Endothelial cell (in vitro differentiated cells): ENCODE results near the gene CHRNG. TPM values are rescaled to one million over a fixed set of nuclear protein-coding genes. Genes with fewer than 3 reads are reported as not detected.

Experiments
- DNase-seq: peaks from one replicate; pipeline ENCODE4 v3.0.0; 2021; ENCODE audit warnings: low spot score
- H3K27ac Mint-ChIP-seq: one replicate; pipeline ENCODE4 v1.8.0; 2021; ENCODE audit warnings: mixed read lengths, inconsistent platforms; ENCODE audit not compliant: unreplicated experiment
- H3K27me3 Mint-ChIP-seq: one replicate; pipeline ENCODE4 v1.8.0; 2021; ENCODE audit warnings: mild to moderate bottlenecking, moderate library complexity, mixed read lengths, inconsistent platforms; ENCODE audit not compliant: unreplicated experiment
- H3K36me3 Mint-ChIP-seq: one replicate; pipeline ENCODE4 v1.8.0; 2021; ENCODE audit warnings: mild to moderate bottlenecking, low read depth, mixed read lengths, inconsistent platforms; ENCODE audit not compliant: unreplicated experiment
- H3K4me1 Mint-ChIP-seq: one replicate; pipeline ENCODE4 v1.8.0; 2021; ENCODE audit warnings: mild to moderate bottlenecking, mixed read lengths, inconsistent platforms; ENCODE audit not compliant: unreplicated experiment
- H3K4me3 Mint-ChIP-seq: one replicate; pipeline ENCODE4 v1.8.0; 2021; ENCODE audit warnings: mild to moderate bottlenecking, mixed read lengths, inconsistent platforms; ENCODE audit not compliant: unreplicated experiment
- H3K9me3 Mint-ChIP-seq: one replicate; pipeline ENCODE4 v1.8.0; 2021; ENCODE audit warnings: mixed read lengths, inconsistent platforms; ENCODE audit not compliant: unreplicated experiment
- CTCF ChIP-seq: fragments of 200-600 bp; sonication (generic); IDR thresholded peaks from one replicate; pipeline ENCODE4 v1.5.0; 2021; ENCODE audit warnings: antibody characterized with exemption; ENCODE audit not compliant: unreplicated experiment
- total RNA-seq: library from RNA; stranded (reverse); fragmentation: NEBNext Ultra II Directional; extraction: Animal tissue kit (Norgen Biotek cat#: 25700); gene quantifications from one replicate; pipeline ENCODE4 v1.2.1, GENCODE V29; 2021; ENCODE audit not compliant: unreplicated experiment

The CHRNG gene
- total RNA-seq, 1 donor from 2014 or later: not detected

DNA sequence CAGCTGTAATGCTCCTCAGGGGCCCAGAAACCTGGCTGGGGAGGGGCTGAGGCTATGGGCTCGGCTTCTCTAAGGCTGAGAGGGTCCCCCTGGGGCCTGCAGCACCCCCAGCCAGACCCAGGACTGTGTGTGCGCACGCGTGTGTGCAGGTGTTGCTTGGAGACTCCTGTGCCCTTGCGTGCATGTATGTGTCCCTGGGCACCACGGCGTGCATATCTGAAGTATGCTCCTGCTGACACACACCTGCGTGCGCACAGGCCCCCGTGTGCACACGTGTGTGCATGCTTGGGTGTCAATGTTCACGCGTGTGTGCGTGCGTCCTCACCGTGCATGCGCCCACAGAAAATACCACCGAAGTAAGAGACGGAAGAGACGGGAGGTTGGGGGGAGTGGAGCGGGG, 37.0 kb upstream of the CHRNG start:
- H3K27ac Mint-ChIP-seq: no peak overlapping the region
- peak overlapping the region; percentile 67 for H3K4me3 Mint-ChIP-seq
- H3K36me3 Mint-ChIP-seq: no peaks in the 10 kb centered on the region
- H3K4me1 Mint-ChIP-seq: no peaks in the 10 kb centered on the region
- DNase-seq: no peak
- peaks cover 14% of the 10 kb centered on the region for H3K27me3 Mint-ChIP-seq
- no peak for TF ChIP-seq CTCF
- H3K9me3 Mint-ChIP-seq: no peaks in the 10 kb centered on the region

- Mint-ChIP-seq H3K9me3 (no peaks in the 10 kb centered on the region), H3K27ac (no peak overlapping the region)
- no peak for DNase-seq
These were observed 36.3 kb upstream of the CHRNG start for GRCh38 chr2:232502911-232503808.

GRCh38 chr2:232503809-232504323, 35.6 kb upstream of the CHRNG start:
- no peak for TF ChIP-seq CTCF
- H3K27ac Mint-ChIP-seq: no peak overlapping the region
- no peak for DNase-seq
- H3K9me3 Mint-ChIP-seq: no peaks in the 10 kb centered on the region
- peak overlapping the region; percentile 42 for H3K4me3 Mint-ChIP-seq
- H3K4me1 Mint-ChIP-seq: no peaks in the 10 kb centered on the region
- no peaks in the 10 kb centered on the region for H3K36me3 Mint-ChIP-seq
- peaks cover 17% of the 10 kb centered on the region for H3K27me3 Mint-ChIP-seq

More at GRCh38 chr2:232502911-232503808, 36.3 kb upstream of the CHRNG start:
- H3K4me3 Mint-ChIP-seq: peak overlapping the region; percentile 42
- H3K27me3 Mint-ChIP-seq: peaks cover 17% of the 10 kb centered on the region
- H3K4me1 Mint-ChIP-seq: no peaks in the 10 kb centered on the region
- no peak for TF ChIP-seq CTCF
- no peaks in the 10 kb centered on the region for H3K36me3 Mint-ChIP-seq

DNA sequence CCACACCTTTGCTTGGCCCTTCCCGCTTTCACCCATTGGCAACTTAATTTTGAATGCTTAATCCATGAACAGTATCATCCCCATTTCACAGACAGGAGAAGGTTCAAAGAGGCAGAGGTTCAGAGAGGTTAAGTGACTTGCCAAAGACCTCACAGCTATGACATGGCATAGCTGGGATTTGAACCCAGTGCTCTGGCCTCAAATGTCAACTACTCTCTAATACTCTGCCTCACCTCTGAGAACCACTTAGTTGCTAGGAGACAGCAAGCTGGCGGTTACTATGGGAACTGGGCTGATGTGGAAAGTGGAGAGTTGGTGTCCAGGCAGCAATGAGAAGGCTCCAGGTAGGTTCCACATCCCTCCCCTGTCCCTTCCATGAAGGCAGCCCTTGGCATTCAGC, 35.1 kb upstream of the CHRNG start:
- TF ChIP-seq CTCF: no peak
- Mint-ChIP-seq H3K4me1 (no peaks in the 10 kb centered on the region), H3K27ac (no peak overlapping the region), H3K4me3 (no peak overlapping the region), H3K9me3 (no peaks in the 10 kb centered on the region), H3K36me3 (no peaks in the 10 kb centered on the region), H3K27me3 (peaks cover 20% of the 10 kb centered on the region)
- no peak for DNase-seq

DNA sequence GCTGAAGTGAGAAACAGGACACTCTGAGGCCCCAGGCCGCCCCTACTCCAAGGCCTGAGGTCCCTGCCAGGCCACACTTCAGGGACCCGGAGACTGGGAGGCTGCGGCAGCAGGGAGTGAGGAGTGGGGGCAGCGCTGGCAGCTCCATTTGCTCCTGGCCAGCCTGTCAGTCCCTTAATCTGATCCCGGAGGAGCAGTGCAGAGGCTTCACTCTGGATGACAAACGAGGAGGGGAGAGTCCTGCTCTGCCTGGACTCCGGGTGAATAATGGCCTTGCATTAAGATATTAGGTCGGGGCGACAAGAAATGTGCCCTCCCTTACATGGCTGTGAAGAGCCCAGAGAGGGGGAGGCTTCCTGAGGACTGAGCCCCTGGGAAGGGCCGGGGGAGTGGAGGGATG, 33.6 kb upstream of the CHRNG start:
- Mint-ChIP-seq H3K4me1 (no peaks in the 10 kb centered on the region), H3K27ac (no peak overlapping the region), H3K9me3 (no peaks in the 10 kb centered on the region), H3K4me3 (no peak overlapping the region), H3K27me3 (peaks cover 18% of the 10 kb centered on the region), H3K36me3 (no peaks in the 10 kb centered on the region)
- TF ChIP-seq CTCF: no peak
- DNase-seq: no peak
